ENCODE measurements around the gene PSMA5.
"Not testable (repeated sequence)": the region's sequence is repeated elsewhere in the genome, so short reads cannot be mapped to it uniquely, and the experiment has no call there.

Gene PSMA5

DNA sequence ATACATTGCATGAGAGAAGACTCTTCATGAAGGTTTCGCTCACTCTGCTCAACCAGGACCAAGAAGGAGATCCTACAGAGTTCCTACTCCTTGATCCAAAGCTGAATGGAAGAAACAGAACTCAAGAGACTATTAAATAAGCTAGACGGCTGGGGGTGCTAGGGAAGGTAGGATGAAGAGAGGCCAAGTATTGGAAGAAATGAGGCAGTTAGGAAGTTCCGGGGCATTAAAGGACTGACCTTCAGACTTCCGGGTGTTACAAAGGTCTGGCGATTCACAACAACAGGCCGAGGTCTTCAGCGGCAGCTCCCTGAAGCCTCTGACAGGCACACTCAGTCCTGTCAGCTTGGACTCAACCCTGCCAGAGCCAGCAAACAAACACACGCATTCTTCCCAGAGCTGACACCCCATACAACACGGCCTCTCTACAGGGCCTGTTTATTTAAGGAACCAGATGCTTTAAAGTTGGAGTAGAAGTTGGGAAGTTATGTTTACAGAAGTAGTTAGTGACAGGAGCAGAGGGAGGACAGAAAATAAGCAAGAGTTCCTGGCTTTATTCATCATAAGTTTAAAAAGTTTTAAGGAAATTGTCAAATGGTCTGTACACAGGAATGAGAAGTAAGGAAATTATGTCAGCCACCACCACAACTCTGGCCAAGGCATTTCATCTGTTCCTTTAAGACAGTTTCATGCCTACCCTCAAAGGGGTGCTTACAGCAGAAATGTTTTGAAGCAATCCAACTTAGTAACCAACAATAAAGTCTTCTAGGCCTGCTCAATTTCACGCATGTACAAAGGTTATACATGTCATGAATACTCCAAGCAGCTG lies 33.2 kb downstream of the PSMA5 start:
- in situ Hi-C loops (cut with MboI; ENCODE audit: low sequenced_read_pairs) = no loop called here

DNA sequence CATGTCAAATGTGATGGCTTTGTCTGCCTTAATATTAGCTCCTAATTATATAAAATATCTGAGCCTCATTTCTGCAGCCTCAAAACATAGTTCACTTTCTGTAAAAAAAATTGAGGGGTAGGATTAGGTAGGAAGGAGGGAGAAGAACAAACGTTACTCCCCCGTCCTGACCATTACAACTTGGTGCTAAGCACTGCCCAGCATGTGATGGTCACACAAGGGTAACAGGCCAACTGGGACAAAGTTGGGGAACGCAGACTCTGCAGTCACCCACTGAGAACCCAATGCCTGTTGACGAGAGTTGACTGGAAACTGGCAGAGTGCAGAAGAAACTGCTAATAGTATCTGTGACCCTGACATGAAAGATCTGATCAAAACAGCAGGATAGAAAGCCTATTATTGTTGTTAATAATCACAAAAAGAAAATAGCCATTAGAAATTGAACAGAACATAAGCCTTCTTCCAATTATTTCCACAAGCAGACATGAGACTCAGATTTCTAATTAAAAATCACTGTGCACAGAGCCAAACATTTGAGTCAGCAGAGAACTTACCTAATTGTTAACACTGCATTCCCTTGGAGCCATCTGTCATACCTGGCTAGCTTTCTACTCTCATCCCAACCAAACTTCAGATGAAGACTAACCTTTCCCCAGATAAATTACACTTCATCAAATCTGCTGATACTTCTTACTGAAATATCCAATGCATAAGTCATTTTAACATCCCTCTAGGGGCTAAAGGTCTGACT lies 34.0 kb downstream of the PSMA5 start:
- in situ Hi-C loops (cut with MboI; ENCODE audit: low sequenced_read_pairs) = no loop called here

DNA sequence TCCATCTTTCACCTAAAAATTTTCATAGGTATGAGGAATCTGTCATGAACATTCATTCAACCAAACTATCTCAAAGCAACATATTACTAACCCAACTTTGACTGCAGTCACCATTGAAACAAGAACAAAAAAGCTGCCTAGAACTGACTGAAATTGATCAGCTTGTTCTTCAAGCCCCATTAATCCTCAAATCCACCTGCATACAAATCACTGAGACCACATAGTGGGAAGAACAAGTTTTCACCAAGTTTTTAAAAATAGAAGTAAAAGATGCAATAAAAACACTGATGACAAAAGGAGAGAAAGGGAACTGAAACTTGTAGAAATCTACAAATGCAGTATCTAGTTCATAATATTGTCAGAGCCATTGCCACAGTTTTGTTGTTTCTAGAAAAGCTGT lies 34.6 kb downstream of the PSMA5 start:
- in situ Hi-C loops (cut with MboI; ENCODE audit: low sequenced_read_pairs) = no loop called here

DNA sequence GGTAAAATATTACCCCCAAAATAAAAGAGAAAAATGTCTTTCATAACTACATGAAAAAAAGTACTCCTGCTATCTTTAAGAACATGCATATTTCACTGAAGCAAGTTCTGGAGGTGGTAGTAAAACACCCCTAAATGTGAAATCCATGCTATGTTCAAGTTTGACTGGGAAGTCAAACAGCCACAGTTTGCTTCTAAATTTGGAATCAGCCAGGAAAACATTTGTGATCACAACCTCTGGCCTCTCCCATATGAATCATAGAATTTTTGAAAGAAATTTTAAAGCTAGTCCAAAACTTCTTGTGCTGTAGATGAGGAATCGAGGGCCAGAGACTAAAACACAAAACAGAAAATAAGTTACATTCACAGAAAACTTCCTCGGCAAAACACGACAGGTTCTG lies 35.1 kb downstream of the PSMA5 start:
- in situ Hi-C loops (cut with MboI; ENCODE audit: low sequenced_read_pairs) = no loop called here

DNA sequence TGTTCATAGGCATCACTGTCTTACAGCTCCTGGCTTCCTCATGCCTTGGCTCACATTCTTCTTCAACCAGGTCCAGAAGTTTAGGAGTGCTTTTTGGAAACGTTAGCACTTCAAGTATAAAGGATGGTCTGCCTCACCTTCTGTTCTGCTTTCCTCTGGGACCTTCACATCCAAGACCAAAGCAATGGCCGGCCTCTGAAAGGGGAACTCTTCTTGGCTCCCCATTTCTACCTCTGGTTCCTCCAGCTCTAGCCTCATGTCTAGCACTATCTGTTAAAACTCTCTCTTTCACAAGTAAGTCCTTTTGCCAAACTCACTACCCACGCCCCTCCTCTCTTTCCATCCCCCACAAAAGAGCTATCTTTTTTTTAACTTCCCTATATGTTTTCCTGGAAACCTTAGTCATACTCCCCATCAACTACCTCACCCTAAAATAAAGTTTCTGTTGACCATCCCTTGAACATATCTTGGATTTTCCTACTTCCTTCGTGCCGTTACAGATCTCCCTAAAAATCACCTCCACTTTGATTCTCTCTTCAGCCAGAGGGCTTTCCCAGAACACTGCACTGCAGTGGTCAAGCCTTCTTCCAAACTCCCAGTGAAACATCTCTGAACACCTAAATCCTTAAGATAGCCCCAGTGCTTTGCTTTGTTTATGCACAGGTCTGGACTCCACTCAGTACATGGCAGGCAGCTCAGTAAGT lies 36.5 kb downstream of the PSMA5 start:
- in situ Hi-C loops (cut with MboI; ENCODE audit: low sequenced_read_pairs) = no loop called here

DNA sequence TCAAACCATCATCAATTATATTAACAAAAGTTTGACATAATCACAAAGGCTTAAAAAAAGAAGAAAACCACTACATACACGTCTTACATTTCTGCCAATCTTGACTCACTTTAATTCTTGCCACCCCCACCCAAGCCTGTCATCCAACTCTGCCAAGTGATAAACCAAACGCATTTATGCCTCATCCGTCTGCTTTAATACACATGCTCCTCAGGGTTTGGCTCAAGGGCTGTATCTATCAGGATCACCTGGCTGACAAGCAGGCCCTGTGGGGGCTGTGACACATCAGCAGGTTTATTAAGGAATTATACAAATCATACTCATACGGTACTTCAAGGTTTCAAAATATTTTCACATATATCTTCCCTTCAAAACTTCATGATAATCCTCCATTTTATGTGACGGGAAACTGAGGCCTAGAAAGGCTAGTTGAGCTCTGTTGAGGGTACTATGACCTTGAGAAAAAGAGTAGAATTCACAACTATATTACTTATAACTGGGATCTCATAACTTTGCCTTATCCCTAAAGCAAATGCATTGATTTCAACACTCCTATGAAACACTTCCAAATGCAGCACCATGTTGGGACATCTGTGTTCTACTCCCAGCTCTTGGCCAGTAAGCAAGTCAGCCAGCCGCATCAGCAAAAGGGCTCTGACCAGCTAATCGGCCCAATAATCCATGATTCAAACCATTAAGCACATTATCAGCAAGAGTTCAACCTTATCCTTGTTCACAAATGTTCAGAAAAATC lies 37.2 kb downstream of the PSMA5 start:
- in situ Hi-C loops (cut with MboI; ENCODE audit: low sequenced_read_pairs) = no loop called here

DNA sequence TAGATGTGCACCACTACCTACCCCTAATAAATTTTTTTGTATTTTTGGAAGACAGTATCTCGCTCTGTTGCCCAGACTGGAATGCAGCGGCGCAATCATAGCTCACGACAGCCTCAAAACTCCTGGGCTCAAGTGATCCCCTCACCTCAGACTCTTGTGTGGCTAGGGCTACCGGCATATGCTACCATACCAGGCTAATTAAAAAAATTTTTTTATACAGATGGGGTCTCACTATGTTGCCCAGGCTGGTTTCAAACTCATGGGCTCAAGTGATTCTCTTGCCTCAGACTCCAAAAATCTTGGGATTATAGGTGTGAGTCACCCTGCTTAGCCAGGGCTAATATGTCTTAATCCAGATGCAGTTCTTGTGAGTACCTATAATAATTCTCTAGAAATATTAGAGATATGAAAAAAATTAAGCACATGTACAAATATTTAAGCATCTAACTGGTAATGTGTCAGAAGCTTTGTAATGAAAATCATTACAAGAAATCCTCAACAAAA lies 38.0 kb downstream of the PSMA5 start:
- in situ Hi-C loops (cut with MboI; ENCODE audit: low sequenced_read_pairs) = no loop called here

DNA sequence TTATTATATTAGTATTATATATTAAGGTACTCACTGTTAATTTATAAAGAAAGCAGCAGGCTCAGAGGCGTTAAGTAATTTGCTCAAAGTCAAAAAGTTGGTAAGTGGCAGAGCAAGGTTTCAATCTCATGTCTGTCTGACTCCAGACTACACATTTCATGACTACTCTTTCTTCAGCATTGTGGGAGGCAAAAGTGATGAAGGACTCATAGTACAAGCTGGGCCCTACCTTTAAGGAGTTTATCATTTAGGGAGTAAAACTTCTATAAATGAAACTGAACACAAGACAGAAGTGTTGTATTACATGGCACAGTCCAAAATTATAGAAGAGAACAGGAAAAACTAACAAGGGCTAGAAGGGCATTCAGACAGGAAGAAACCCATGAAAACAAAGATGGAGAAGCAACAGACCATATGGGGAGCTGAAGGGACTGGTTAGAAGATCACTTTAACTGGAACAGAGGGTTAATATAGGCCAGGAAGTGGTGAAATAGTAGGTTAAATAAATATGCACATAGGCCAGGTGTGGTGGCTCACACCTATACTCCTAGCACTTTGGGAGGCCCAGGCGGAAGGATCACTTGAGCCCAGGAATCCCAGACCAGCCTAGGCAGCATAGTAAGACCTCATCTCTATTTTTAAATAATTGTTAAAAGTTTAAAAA lies 40.1 kb downstream of the PSMA5 start:
- in situ Hi-C loops (cut with MboI; ENCODE audit: low sequenced_read_pairs) = no loop called here

DNA sequence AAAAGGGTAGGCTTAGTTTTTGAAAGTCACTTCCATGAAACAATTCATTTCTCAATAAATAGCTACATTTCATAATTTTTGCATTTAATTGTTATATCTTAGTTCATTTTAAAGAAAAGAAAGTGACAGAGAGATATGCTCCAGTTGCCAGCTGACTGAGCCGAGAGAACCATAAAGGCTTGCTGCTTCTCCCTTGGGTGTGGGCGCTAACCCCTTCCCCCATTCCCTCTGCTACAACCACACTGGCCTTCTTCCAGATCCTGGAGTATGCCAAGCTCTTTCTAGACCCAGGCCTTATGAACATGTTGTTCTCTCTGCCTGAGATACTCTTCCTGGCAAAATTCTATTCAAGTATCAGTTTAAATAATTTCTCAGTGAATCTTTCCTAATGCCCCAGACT lies 40.8 kb downstream of the PSMA5 start:
- in situ Hi-C loops (cut with MboI; ENCODE audit: low sequenced_read_pairs) = no loop called here

DNA sequence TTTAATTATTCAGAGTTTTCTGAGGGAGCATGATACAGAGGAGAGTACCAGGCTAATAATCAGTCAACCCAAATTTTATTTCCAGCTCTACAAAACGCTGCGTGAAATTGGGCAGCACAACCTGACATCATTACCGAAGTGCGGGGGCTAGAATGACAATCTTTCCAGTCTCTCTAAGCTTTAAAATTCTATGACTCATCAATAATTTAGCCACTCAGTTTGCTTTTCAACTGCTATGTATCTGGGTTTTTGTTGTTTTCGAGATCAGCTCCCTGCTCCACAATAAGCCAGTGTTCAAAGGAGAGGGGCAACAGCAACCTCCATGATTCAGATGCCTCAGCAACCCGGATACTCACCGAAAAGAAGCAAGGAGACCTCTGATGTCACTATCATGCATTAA lies 42.4 kb downstream of the PSMA5 start:
- in situ Hi-C loops (cut with MboI; ENCODE audit: low sequenced_read_pairs) = no loop called here

DNA sequence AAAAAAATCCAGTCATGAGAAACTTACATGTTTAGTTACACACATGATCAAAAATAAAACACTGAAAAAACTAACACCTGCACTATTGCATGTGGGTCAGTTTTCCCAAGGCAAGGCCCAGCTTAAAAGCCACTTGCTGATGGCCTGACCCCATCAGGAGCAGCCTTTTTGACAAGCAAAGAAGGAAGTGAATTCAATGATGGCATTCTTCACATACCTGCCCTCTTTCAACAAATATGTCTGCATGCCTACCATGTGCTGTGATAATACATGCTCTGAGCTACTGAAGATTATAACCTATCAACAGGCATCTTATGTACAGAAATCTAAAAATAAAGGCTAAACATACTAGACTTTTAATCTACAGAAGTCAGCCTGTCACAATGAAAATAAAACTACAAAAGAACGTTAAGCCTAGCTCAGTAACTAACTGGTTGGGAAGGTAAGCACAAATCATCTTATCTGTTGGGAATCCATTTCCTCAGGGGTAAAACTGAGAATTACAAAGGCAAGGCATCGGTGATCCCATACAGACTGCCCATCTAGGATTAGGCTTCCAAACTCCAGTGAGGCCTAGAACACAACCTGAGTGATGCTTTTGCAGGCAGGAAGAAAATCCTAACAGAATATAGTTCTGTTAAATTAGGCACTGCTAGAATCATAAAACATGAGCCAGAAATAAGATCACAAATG lies 43.0 kb downstream of the PSMA5 start:
- in situ Hi-C loops (cut with MboI; ENCODE audit: low sequenced_read_pairs) = no loop called here

DNA sequence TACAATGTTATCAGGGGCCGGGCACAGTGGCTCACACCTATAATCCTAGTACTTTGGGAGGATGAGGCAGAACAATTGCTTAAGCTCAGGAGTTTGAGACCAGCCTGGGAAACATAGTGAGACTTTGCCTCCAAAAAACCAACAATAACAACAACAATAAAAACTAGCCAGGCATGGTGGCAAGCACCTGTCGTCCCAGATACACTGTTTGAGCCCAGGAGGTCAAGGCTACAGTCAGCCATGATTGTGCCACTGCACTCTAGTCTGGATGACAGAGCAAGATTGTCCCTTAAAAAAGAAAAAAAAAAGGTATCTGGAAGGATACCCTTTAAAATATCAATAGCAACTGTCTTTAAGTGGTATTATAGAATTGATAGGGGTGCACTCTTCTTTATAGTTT lies 44.7 kb downstream of the PSMA5 start:
- in situ Hi-C loops (cut with MboI; ENCODE audit: low sequenced_read_pairs) = no loop called here

DNA sequence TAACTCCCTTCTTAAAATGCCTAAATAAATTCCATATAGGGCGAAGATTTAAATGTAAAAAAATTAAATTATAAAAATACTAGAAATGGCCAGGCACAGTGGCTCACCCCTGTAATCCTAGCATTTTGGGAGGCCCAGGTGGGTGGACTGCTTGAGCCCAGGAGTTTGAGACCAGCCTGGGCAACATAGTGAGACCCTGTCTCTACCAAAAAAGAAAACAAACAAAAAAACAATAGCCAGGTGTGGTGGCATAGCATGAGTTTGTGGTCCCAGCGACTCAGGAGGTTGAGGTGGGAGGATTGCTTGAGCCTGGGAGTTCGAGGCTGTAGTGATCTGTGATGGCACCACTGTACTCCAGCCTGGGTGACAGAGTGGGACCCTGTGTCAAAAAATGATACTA lies 46.3 kb downstream of the PSMA5 start:
- in situ Hi-C loops (cut with MboI; ENCODE audit: low sequenced_read_pairs) = no loop called here

DNA sequence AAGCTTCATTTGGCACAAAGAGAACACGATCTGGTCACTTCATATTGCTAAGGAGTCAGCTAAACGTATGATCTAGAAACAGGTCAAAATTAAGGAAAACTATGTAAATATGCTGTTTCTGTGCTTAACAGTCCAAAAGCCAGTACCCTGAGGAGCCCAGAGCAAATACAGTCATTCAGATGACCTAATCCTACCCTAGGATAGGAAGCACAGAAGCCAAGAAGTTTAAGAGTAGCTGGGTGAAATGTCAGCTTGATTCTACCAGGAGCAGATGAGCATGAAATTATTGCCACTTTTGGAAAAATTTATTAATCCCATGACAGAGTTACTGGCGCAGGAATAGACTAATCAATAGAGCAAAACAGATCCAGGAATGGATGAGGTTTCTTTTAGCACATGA lies 46.8 kb downstream of the PSMA5 start:
- in situ Hi-C loops (cut with MboI; ENCODE audit: low sequenced_read_pairs) = no loop called here

DNA sequence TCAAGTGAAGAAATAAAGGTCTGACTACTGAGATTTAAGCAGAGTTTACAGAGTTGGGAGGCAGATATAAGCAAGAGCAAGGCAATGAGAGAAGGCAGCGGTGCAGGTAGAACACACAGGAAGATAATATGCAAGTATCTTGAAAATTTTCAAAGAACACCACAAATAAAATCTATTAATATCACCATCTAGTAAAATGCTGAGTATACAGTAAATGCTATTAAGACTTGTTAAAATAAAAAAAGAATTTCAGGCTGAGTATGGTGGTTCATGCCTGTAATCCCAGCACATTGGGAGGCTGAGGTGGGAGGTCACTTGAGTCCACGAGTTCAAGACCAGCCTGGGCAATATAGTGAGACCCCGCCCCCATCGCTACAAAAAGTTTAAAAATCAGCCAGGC lies 48.5 kb downstream of the PSMA5 start:
- in situ Hi-C loops (cut with MboI; ENCODE audit: low sequenced_read_pairs) = no loop called here

DNA sequence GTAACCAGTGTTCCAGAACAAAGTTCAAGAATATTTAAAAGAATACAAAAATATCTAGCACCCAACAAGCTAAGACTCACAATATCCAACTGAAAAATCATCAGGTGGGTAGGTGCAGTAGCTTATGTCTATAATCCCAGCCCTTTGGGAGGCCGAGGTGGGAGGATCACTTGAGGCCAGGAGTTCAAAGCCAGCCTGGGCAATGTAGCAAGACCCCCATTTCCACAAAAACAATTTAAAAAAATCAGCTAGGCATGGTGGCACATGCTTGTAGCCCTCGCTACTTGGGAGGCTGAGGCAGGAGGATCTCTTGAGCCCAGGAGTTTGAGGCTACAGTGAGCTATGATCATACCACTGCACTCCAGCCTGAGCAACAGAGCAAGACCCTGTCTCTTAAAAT lies 52.6 kb downstream of the PSMA5 start:
- in situ Hi-C loops (cut with MboI; ENCODE audit: low sequenced_read_pairs) = not testable (repeated sequence)

DNA sequence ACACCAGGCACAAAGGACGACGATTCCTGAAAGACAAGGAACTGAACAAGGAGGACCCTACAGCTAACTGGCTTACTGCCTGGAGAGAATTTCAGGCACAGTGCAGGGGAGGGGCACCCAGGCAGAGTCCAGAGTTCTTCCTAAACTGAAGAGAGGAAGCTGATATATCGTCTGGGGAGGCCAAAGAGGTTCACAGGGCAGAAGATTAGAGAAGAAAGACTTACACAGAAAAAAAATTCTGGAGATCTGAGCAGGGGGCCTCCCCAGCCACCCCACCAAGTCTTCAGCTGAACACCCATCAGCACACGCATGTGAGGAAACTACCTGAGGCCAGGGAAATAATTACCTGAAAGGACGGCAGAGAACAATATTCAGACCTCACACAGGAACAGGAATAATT lies 53.1 kb downstream of the PSMA5 start:
- in situ Hi-C loops (cut with MboI; ENCODE audit: low sequenced_read_pairs) = no loop called here

DNA sequence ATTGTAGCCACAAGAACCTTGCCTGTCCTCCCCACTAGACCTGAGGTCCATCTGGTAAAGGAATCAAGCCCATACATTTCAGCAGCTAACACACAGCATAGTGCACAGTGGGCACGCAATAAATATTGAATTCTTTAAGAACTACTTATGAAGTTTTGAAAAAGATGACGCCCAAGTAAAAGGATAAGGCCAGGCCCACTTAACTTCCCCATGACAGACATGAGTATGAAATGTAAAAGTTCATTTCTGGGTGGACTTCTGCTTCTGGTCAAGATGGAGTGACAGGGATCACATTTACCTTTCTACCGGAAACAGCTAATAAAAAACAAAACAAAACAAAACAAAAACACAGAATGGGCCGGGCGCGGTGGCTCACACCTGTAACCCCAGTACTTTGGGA lies 54.0 kb downstream of the PSMA5 start:
- in situ Hi-C loops (cut with MboI; ENCODE audit: low sequenced_read_pairs) = no loop called here

DNA sequence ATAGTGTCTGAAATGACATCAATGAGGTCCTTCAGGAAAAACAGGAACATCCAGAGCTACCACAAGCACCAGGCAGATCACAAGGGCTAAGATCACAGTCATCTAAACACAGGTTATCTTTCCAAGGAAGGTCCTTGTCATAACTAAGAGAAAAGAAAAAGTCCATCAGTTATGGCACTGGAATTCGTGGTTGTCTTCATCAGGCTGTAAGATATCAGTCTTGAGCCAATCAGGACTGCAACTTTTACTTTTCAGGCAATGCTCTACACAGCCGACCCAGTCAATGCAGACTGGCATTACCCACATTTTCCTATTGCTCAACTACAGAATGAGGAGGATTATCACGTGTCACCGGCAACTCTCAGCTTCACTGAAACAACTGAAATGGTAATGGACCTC lies 54.9 kb downstream of the PSMA5 start:
- in situ Hi-C loops (cut with MboI; ENCODE audit: low sequenced_read_pairs) = no loop called here
